Tongue (tissue), 2 donors: Measurements from ENCODE around the gene DSG2. TPM values are rescaled to one million over a fixed set of nuclear protein-coding genes. Genes with fewer than 3 reads are reported as not detected.
"Not testable (repeated sequence)": the region's sequence is repeated elsewhere in the genome, so short reads cannot be mapped to it uniquely, and the experiment has no call there.

ENCODE experiments used
- DNase-seq: peaks from one replicate; pipeline ENCODE4 v3.0.0-alpha.2; 2015
- total RNA-seq: library from RNA; depleted of rRNA; stranded (reverse); fragments of >200 nt; gene quantifications from one replicate; pipeline ENCODE4 v1.2.3, GENCODE V29; 2014

The DSG2 gene
- total RNA-seq, 1 donor from 2014 or later = 15.2 TPM

- DNase-seq = no peak
Observed at GRCh38 chr18:31500051-31500688, 2.2 kb downstream of the DSG2 start.

DNA sequence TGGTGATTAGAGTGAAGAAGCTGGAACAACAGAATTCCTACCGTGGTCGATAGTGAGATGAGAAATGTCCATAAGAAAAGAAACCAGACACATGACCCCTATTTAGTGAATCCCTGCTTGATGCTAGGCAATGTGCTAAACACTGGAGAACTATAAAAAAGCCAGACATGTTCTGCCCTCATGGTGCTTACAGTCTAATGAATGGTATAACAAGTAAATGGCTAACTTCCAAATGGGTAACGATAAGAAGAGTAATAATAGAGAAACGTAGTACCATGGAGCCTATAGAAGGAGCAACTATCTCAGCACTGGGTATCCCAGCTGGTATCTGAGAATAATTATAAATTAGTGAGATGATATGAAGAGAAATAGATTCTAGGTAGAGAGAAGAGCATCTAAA is 5.0 kb downstream of the DSG2 start:
- DNase-seq = no peak

DNA sequence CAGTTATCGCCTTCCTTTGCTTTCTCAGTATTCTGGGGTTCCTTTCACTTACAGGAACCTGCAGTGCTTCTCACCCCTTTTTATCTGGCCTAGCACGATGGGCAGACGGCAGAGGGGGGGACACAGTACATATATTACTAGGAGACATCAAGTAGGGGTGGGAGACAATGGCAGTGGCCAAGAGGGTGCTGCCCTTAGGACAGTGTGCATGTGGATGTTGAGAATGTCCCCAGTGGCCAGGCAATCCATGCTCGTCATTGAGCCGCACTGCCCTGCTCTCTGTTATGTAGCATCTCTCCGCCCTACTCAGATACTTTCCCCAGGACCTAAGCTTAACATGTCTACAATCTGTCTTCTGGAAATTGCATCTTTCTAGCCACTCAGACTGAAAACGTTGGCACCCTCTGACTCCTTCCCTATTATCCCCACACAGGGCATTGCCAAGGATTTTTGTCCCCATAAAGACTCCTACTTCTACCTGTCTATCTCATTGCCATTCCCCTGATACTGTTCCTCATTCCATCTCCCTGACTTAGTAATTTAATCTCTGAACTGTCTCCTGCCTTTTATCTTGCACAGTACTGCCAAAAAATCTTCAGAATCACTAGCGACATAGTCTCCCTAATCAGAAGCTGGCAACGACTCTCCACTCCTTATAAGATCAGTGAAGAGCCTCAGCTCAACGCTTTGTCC is 6.6 kb downstream of the DSG2 start:
- no peak for DNase-seq

DNA sequence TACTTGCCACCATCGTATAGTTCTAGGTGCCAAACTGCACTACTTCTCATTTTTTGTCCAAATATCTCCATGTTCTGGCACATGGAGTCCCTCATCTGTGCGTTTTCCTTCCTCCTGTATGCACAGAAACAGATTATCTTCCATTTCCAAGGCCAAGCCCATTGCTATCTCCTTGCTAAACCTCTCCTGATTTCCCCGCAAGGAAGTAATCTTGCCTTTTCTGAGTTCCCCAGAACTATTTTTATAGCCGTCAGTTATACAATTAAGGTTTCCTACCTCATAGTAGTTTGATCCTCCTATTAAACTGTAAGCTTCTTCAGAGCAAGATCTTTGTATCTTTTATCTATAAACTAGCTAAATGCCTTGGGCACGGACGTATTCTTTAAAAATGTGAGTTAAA is 7.2 kb downstream of the DSG2 start:
- DNase-seq = no peak

DNA sequence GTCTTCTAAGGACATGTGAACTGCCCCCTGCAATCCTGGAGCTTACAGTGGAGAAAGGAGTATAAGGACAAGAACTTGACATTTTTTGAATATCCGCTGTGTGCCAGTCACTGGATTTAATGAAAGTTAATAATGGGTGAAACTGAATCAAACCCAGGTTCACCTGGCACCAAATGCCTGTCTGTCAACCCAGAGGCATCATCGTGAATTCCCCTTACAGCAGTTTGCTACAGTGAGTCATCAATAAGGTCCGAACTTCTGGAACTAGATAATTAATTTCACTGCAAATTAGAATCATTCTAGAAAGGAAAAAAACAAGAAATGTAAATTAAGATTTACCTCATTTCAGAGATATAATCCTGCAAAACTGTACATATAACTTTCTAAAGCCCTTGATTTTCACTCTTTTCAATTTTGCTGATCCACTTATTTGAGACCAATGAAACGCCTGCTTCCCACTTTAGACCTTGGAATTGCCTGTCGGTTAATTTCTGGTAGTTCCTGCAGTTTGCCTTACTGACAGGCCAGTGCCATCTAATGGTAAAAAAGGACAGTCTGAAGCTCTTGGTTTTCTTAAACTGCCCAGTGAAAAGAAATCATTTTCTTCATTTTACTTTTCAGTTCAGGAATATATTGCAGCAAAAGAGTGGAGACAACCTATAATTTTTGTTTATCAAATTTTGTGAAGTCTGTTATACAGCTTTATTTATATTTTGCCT is 8.2 kb downstream of the DSG2 start:
- DNase-seq = peak; percentile 20

DNA sequence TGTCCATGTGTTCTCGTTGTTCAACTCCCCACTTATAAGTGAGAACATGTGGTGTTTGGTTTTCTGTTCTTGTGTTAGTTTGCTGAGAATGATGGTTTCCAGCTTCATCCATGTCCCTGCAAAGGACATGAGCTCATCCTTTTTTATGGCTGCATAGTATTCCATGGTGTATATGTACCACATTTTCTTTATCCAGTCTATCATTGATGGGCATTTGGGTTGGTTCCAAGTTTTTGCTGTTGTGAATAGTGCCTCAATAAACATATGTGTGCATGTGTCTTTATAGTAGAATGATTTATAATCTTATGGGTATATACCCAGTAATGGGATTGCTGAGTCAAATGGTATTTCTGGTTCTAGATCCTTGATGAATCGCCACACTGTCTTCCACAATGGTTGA is 9.1 kb downstream of the DSG2 start:
- DNase-seq = not testable (repeated sequence)

DNA sequence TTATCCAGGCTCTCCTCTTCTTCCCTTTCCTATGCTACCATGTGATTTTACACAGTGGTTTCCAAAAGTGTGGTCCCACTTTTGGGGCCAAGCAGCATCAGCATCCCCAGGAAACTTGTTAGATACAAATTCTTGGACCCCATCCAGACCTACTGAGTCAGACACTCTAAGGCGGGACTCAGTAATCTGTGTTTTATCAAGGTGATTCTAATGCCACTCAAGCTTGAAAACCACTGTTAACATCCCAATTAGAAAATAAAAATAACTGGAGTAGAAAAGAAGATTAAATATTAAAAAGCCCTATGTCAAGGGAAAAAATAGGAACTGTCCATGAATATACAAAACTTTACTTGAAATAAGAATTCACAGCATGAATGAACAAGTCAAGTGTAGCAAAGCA is 10.8 kb downstream of the DSG2 start:
- DNase-seq = no peak

DNA sequence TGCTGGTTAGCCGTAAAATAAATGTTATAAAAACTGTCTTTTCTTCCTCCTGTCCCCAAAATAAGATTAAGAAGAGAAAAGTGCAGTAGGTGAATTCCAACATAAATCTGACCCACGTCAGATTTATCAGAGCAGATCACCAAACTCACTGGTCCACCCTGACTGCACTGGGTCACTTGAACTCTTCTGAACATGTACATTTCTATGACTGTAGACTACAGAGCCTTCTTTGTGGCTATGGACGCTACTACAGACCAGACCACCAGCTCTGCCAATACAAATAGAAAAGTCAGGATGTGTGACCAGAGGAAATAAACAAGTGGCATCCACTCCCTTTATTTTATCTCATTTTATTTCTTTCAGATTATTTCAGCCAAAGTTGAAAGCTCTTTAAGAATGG is 11.6 kb downstream of the DSG2 start:
- no peak for DNase-seq

GRCh38 chr18:31510319-31510718 is 12.3 kb downstream of the DSG2 start:
- DNase-seq = no peak

- DNase-seq = no peak
Observed at GRCh38 chr18:31511098-31511497, 13.1 kb downstream of the DSG2 start.

GRCh38 chr18:31512203-31512764 is 14.3 kb downstream of the DSG2 start:
- no peak for DNase-seq

DNA sequence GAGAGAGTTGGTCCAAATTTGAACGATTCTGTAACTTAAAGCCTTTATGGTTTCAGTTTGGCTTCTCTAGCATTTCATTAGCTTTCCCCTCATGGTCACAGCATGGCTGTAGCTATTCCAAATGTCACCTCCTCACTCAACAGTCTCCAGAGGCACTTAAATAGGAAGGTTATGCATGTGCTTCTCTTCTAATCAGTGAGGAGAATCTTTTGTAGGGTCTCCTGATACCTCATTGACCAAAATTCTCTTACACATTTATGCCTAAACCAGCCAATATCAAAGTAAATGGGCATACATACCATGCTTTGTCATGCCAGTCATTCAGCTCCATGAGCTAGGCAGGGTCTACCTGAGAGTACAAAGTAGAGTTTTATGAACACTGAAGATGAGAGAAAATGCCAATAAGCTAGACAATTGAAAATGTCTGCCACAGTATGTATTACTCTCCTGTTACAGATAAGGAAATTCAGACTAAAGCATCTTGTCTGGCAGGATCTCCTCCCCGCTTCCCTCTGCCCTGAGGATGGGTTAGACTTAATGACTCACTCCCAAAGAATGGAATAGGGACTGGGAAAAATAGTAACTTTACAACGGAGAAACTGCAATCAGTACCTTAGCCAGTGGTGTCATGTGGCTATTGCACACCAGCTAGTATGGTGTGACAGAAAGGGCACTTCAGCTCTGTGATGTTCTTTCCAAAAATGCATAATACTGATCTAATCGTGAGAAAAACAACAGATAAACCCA is 15.4 kb downstream of the DSG2 start:
- DNase-seq = no peak

DNA sequence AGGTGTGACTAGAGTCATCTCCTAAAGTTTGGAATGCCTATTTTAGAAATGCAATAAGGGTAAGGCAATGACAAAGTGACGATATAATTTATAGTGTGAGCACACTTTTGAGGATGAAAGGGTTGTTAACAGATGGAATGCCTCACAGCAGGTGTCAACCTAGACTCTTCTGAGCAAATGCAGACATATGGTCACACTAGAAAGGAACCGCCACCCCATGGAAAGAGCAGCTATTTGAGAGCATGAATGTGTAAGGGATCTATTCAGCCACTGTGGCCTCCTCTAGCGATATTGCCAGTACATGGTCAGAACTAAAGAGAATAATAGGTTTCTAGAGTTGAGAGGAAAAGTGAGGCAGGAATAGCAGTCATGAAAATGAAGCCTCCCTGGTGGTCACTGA is 18.5 kb downstream of the DSG2 start:
- no peak for DNase-seq

DNA sequence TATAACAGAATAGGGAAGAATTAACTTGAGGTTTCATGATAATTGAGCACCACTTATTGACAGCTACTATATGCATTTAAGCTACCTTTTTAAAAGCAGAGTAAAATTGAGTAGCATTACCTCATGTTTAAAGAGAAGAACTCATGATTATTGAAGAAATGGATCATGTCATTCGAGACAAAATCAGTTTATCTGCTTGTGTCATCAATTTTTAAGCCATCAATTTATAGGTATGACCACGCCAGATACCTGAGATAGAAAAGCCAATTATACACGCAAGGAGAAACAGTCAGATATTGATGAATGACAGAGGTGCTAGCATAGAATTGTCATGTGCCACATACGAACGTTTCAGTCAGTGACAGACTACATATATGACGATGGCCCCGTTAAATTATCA is 28.4 kb downstream of the DSG2 start:
- no peak for DNase-seq

- DNase-seq = no peak
Observed at GRCh38 chr18:31533236-31533635, 35.3 kb downstream of the DSG2 start.

- no peak for DNase-seq
Observed at GRCh38 chr18:31538837-31539236, 40.9 kb downstream of the DSG2 start.

GRCh38 chr18:31546476-31546875 is 48.5 kb downstream of the DSG2 start:
- DNase-seq = no peak

GRCh38 chr18:31548853-31549252 is 50.9 kb downstream of the DSG2 start:
- DNase-seq = no peak

- no peak for DNase-seq
Observed at GRCh38 chr18:31549416-31549815, 51.4 kb downstream of the DSG2 start.

GRCh38 chr18:31551883-31552282 is 53.9 kb downstream of the DSG2 start:
- no peak for DNase-seq

- DNase-seq = no peak
Observed at GRCh38 chr18:31553800-31554199, 55.8 kb downstream of the DSG2 start.

DNA sequence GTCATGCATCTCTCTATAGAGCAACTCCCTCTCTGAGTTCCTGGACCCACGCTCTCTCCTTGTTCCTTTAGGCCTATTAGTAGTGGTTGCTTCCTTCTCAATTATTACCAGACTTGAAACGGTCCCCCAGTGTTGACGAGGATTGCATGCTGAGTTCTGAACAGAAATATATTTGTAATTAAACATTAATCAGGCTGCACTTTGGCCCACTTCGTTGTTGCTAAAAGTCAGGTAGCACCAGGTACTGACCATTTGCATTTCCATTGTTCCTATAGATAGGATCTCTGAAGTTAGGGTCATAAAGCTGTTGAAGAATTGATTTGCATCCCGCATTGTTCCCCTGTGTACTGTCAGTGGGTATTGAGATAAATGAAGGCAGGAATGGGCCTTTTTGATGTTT is 56.8 kb downstream of the DSG2 start:
- DNase-seq = no peak
